NK-92 treated with Interleukin-12 subunit alpha and Interleukin-12 subunit beta, amount 100 ng/mL, for 24 hours (cell line): ENCODE results near the gene EIF4B.
A peak's percentile ranks its signal among the peaks of the same experiment; 100 is the strongest.
"Not testable (repeated sequence)": the region's sequence is repeated elsewhere in the genome, so short reads cannot be mapped to it uniquely, and the experiment has no call there.

Experiments
- DNase-seq: peaks from one replicate; lab custom pipeline; 2025; lab: John Stamatoyannopoulos, UW

The EIF4B gene

GRCh38 chr12:52992699-52993557, 13.3 kb upstream of the EIF4B start:
- no peak for DNase-seq

DNA sequence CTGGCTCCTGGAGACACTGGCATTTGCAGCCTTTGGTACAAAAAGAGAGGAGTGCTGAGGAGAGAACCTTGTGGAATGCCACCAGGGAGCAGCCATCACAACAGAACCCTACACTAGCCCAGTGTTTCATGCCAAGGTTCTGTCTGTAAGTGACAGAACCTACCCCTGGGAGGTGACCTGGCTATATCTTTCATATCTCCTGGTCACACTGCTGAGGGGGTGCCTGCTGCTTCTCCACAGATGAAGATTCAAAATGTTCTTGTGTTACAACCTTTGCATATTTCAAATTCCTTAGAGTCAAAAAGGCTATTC, 12.7 kb upstream of the EIF4B start:
- DNase-seq = no peak

DNA sequence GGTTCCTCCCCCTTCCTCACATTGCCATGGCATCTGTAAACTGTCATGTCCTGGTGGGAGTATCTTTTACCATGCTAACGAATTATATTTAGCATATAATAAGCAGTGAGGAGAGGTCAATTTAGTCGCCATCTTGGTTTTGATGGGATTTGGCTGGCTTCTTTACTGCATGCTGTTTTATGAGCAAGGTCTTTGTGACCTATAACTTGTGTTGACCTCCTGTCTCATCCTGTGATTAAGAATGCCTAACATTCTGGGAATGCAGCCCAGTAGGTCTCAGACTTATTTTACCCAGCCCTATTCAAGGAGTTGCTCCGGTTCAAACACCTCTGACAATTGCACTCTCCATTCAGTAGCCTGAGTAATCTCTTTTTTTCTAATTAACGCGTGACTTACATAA, 2.1 kb upstream of the EIF4B start:
- DNase-seq = no peak

GRCh38 chr12:53004582-53004981, 1.7 kb upstream of the EIF4B start:
- no peak for DNase-seq

GRCh38 chr12:53005215-53005985, 856 bp upstream of the EIF4B start:
- DNase-seq = no peak

- DNase-seq = peak; percentile 67
These were observed 604 bp downstream of the EIF4B start for GRCh38 chr12:53006810-53007309.

DNA sequence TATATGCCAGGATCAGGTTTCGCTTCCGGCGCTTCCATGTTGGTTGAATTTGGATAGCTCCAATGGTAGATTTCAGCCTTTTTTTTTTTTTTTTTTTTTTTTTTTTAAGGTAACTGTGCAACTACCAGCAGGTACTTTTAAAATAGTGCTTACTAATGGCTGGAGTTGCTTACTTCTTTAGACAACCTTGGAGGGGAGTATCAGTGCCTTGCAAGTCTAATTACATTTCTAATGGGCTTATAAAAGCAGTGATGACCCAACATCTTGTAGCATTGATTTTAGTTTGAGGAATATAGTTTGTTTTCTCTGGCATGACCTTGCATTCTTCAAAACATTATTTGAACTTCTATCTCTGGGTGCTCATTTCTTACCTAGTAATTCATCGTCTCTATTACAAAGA, 1.1 kb downstream of the EIF4B start:
- DNase-seq = no peak

DNA sequence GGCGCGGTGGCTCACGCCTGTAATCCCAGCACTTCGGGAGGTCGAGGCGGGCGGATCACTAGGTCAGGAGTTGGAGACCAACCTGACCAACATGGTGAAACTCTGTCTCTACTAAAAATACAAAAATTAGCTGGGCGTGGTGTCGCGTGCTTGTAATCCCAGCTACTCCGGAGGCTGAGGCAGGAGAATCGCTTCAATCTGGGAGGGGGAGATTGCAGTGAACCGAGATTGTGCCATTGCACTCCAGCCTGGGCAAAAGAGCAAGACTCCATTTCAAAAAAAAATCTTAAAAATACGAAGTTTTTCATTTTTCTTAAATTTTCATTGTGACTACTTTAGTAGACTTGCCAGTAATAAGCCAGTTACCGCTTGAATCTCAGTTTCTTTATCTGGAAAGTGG, 2.5 kb downstream of the EIF4B start:
- DNase-seq = not testable (repeated sequence)

GRCh38 chr12:53010955-53011354, 4.7 kb downstream of the EIF4B start:
- no peak for DNase-seq

GRCh38 chr12:53011889-53012288, 5.6 kb downstream of the EIF4B start:
- DNase-seq = no peak

GRCh38 chr12:53012928-53013327, 6.7 kb downstream of the EIF4B start:
- DNase-seq = no peak

- DNase-seq = no peak
These were observed 8.5 kb downstream of the EIF4B start for GRCh38 chr12:53014709-53015108.

DNA sequence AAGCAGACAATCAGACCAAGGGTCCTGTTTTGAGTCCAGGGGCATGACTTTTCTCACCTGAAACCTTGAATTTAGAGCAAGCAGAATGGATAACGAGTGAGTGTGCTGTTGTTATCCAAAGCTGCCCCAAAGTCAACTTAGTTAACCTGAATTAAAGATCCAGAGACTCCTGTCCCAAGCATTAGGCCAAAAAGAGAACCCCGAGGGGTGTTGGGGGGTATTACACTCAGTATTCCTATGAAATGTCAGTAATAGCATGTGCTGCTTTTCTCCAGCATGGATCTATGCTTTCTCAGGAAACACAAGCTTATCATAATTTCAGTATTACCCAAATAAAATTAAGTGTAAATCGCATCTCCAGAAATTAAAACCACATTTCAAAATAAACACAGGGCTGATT, 19.0 kb downstream of the EIF4B start:
- no peak for DNase-seq

DNA sequence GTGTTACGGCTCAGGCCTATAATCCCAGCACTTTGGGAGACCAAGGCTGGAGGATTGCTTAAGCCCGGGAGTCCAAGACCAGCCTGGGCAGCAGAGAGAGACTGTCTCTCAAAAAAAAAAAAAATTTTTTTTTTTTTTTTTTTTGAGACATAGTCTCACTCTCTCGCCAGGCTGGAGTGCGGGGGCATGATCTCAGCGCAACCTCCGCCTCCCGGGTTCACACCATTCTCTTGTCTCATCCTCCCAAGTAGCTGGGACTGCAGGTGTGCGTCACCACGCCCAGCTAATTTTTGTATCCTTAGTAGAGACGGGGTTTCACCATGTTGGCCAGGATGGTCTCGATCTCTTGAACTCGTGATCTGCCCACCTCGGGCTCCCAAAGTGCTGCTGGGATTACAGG, 20.8 kb downstream of the EIF4B start:
- DNase-seq = not testable (repeated sequence)

- DNase-seq = no peak
These were observed 25.4 kb downstream of the EIF4B start for GRCh38 chr12:53031616-53032015.

GRCh38 chr12:53033832-53034231, 27.6 kb downstream of the EIF4B start:
- not testable (repeated sequence) for DNase-seq

DNA sequence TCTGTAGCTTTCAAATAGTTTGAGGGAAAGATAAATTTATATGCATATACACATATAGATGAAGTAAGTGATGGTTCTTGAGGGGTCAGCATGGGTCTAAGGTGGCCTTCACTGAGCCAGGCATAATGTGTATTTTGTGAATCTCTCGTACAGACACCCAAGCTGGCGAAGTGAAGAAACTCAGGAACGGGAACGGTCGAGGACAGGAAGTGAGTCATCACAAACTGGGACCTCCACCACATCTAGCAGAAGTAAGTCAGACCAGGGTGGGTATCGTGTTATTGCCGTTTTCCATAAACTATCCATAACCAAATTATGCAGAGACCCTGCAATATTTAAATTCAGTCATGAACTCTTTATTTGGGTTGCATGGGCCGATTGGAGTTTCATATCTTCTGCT, 28.2 kb downstream of the EIF4B start:
- DNase-seq = no peak

DNA sequence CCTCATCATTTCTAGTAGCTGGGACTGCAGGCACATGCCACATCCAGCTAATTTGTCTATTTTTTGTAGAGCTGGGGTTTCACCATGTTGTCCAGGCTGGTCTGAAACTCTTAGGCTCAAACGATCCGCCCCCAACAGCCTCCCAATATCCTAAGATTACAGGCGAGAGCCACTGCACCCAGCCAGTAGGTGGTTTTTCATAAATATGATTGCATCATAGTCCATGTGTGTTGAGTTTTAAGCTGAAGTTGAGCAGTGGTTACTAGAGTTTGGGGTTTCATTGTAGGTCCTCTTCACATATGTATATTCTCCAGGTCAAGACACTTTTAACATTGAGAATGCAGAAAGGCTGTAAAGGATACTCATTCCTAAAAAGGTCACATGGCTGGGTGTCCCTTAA, 30.5 kb downstream of the EIF4B start:
- DNase-seq = no peak

- no peak for DNase-seq
These were observed 33.6 kb downstream of the EIF4B start for GRCh38 chr12:53039851-53040250.

- DNase-seq = no peak
These were observed 36.6 kb downstream of the EIF4B start for GRCh38 chr12:53042607-53043454.

DNA sequence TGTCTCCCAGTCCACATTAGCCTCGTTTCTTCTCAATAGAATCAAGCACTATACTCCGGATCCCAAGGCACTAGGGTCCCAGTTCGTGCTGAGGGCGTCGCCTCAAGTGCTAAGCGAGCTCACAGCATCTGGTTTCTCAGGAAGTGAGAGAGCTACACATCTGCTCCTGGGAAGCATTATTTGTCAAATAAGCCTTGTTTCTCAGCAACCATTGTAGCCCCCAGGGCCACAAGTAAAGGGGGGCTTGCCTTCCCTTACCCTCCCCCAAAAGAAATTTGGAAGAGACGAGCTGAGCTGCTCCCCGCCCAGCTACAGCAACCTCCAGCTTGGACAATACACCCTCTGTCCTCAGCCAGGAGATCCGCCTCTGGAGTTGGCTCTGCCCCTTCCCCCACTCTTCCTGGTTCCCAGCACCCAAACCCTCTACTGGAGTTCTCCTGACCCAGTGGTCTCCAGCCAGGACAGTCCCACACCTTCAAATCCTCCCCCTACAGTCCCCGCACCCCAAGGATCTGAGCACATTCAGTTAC, 37.9 kb downstream of the EIF4B start:
- no peak for DNase-seq
